Activated naive CD8-positive, alpha-beta T cell treated with anti-CD3 and anti-CD28 coated beads, Interleukin-2, amount 50 U/mL, for 16 hours (primary cell): ENCODE data around the gene IGFL4.
"Not testable (repeated sequence)": the region's sequence is repeated elsewhere in the genome, so short reads cannot be mapped to it uniquely, and the experiment has no call there.

ENCODE experiments used
- DNase-seq: peaks from one replicate; pipeline ENCODE4 v3.0.0-alpha.2; 2020; ENCODE audit warnings: low read depth, low spot score

The IGFL4 gene

GRCh38 chr19:46040952-46041500 lies at the start of gene IGFL4:
Gene IGFL4 (minus strand): TSS chr19:46041002. CDS start chr19:46040962, 40 bp downstream.
- DNase-seq, result no peak

- no peak for DNase-seq
Measured at GRCh38 chr19:46090444-46090843, 49.6 kb upstream of the IGFL4 start.

GRCh38 chr19:46089432-46089831 lies 48.6 kb upstream of the IGFL4 start:
- DNase-seq, result no peak

- no peak for DNase-seq
Measured at GRCh38 chr19:46088101-46088500, 47.3 kb upstream of the IGFL4 start.

GRCh38 chr19:46085888-46086287 lies 45.1 kb upstream of the IGFL4 start:
- no peak for DNase-seq

GRCh38 chr19:46082728-46083050 lies 41.9 kb upstream of the IGFL4 start:
- no peak for DNase-seq

- DNase-seq, result no peak
Measured at GRCh38 chr19:46081928-46082727, 41.3 kb upstream of the IGFL4 start.

GRCh38 chr19:46080561-46080960 lies 39.8 kb upstream of the IGFL4 start:
- no peak for DNase-seq

GRCh38 chr19:46079576-46079975 lies 38.8 kb upstream of the IGFL4 start:
- DNase-seq, result no peak

- DNase-seq, result not testable (repeated sequence)
Measured at GRCh38 chr19:46078573-46079332, 38.0 kb upstream of the IGFL4 start.

- no peak for DNase-seq
Measured at GRCh38 chr19:46077815-46078167, 37.0 kb upstream of the IGFL4 start.

- DNase-seq, result no peak
Measured at GRCh38 chr19:46076951-46077814, 36.4 kb upstream of the IGFL4 start.

GRCh38 chr19:46076031-46076880 lies 35.5 kb upstream of the IGFL4 start:
- DNase-seq, result no peak

GRCh38 chr19:46073268-46073922 lies 32.6 kb upstream of the IGFL4 start:
- DNase-seq, result no peak

GRCh38 chr19:46069806-46070341 lies 29.1 kb upstream of the IGFL4 start:
- no peak for DNase-seq

- DNase-seq, result no peak
Measured at GRCh38 chr19:46068345-46069258, 27.8 kb upstream of the IGFL4 start.

GRCh38 chr19:46067691-46068090 lies 26.9 kb upstream of the IGFL4 start:
- no peak for DNase-seq

- DNase-seq, result no peak
Measured at GRCh38 chr19:46066471-46066870, 25.7 kb upstream of the IGFL4 start.

GRCh38 chr19:46065486-46066071 lies 24.8 kb upstream of the IGFL4 start:
- DNase-seq, result no peak
